GM23338 (cell line): ENCODE measurements around the gene NDP. TPM values are rescaled to one million over a fixed set of nuclear protein-coding genes. Genes with fewer than 3 reads are reported as not detected.

ENCODE experiments used
- ATAC-seq: fragments of 200-7000 bp; cut with Tn5 transposase; 3 replicates; pipeline ENCODE4 v1.9.1; 2020
- DNase-seq: peaks from one replicate; pipeline ENCODE4 v3.0.0-alpha.2; 2015; ENCODE audit warnings: low spot score
- H2AFZ ChIP-seq: fragments of 200-600 bp; sonication (generic); 2 replicates; pipeline ENCODE4 v1.8.0; 2016; ENCODE audit warnings: antibody characterized with exemption, mild to moderate bottlenecking, moderate library complexity
- H3F3A ChIP-seq: fragments of 200-600 bp; sonication (generic); replicated peaks from 2 replicates; pipeline ENCODE4 v1.8.0; 2017; ENCODE audit warnings: antibody characterized with exemption, mixed run types, low read depth
- H3K27ac ChIP-seq: fragments of 200-600 bp; sonication (generic); 2 replicates; pipeline ENCODE4 v1.6.1; 2016; ENCODE audit warnings: low read depth
- H3K27me3 ChIP-seq: fragments of 200-600 bp; sonication (generic); 2 replicates; pipeline ENCODE4 v1.8.0; 2016; ENCODE audit warnings: mild to moderate bottlenecking, mixed run types, moderate library complexity; ENCODE audit not compliant: insufficient read depth
- H3K36me3 ChIP-seq: fragments of 200-600 bp; sonication (generic); 2 replicates; pipeline ENCODE4 v1.8.0; 2016; ENCODE audit warnings: mild to moderate bottlenecking; ENCODE audit not compliant: insufficient read depth
- H3K4me1 ChIP-seq: fragments of 200-600 bp; sonication (generic); 2 replicates; pipeline ENCODE4 v1.8.0; 2016; ENCODE audit warnings: mild to moderate bottlenecking, moderate library complexity; ENCODE audit not compliant: insufficient read depth
- H3K4me2 ChIP-seq: fragments of 200-600 bp; sonication (generic); 2 replicates; pipeline ENCODE4 v1.7.1; 2017; ENCODE audit warnings: mixed run types
- H3K4me3 ChIP-seq: fragments of 200-600 bp; sonication (generic); 2 replicates; pipeline ENCODE4 v1.6.1; 2016; ENCODE audit warnings: mixed run types
- H3K79me2 ChIP-seq: fragments of 200-600 bp; sonication (generic); replicated peaks from 2 replicates; pipeline ENCODE4 v1.8.0; 2017; ENCODE audit warnings: mild to moderate bottlenecking; ENCODE audit not compliant: insufficient read depth
- H3K9me2 ChIP-seq: fragments of 200-600 bp; sonication (generic); 2 replicates; pipeline ENCODE4 v1.8.0; 2017; ENCODE audit not compliant: insufficient read depth
- H4K20me1 ChIP-seq: fragments of 200-600 bp; sonication (generic); replicated peaks from 2 replicates; pipeline ENCODE4 v1.8.0; 2017; ENCODE audit warnings: mild to moderate bottlenecking; ENCODE audit not compliant: insufficient read depth
- H3K27ac Mint-ChIP-seq: 2 replicates; pipeline ENCODE4 v1.8.0; 2020; ENCODE audit warnings: inconsistent platforms, mild to moderate bottlenecking, moderate library complexity, mixed read lengths
- H3K27me3 Mint-ChIP-seq: 3 replicates; pipeline ENCODE4 v1.8.0; 2022; ENCODE audit warnings: low read depth, mild to moderate bottlenecking, moderate library complexity, mixed read lengths, inconsistent platforms; ENCODE audit not compliant: insufficient read depth, poor library complexity
- H3K36me3 Mint-ChIP-seq: 3 replicates; pipeline ENCODE4 v1.8.0; 2021; ENCODE audit warnings: low read depth, mild to moderate bottlenecking, inconsistent platforms, moderate library complexity, mixed read lengths
- H3K4me1 Mint-ChIP-seq: 3 replicates; pipeline ENCODE4 v1.8.0; 2020; ENCODE audit warnings: mild to moderate bottlenecking, inconsistent platforms, mixed read lengths
- H3K4me3 Mint-ChIP-seq: 3 replicates; pipeline ENCODE4 v1.8.0; 2021; ENCODE audit warnings: moderate library complexity, mild to moderate bottlenecking, inconsistent platforms, mixed read lengths
- H3K9me3 Mint-ChIP-seq: 3 replicates; pipeline ENCODE4 v1.8.0; 2020; ENCODE audit warnings: moderate library complexity, mild to moderate bottlenecking, inconsistent platforms, mixed read lengths
- EZH2phosphoT487 ChIP-seq: fragments of 200-600 bp; sonication (generic); IDR thresholded peaks from one replicate; pipeline ENCODE4 v1.8.1; 2018; ENCODE audit warnings: antibody characterized with exemption; ENCODE audit not compliant: unreplicated experiment
- JUNB ChIP-seq: IDR thresholded peaks from one replicate; pipeline ENCODE4 v1.6.1; 2016; ENCODE audit warnings: antibody characterized with exemption; ENCODE audit not compliant: unreplicated experiment
- NANOG ChIP-seq: IDR thresholded peaks from 2 replicates; pipeline ENCODE4 v1.6.1; 2016; ENCODE audit warnings: antibody characterized with exemption, borderline replicate concordance
- ZNF114 ChIP-seq: fragments of 250-450 bp; sonication (Bioruptor Pico); IDR thresholded peaks from 2 replicates; pipeline ENCODE4 v1.5.0; 2020; ENCODE audit warnings: mild to moderate bottlenecking, moderate library complexity
- ZNF331 ChIP-seq: fragments of 250-450 bp; sonication (Bioruptor Pico); IDR thresholded peaks from 2 replicates; pipeline ENCODE4 v1.5.0; 2020; ENCODE audit warnings: low read depth, mild to moderate bottlenecking, moderate library complexity
- polyA plus RNA-seq: library from polyadenylated mRNA; unstranded; fragments of >200 nt; fragmentation: Nextera tagmentation; extraction: Ambion mirVana; gene quantifications from 2 replicates; pipeline ENCODE4 v1.2.1, GENCODE V29; 2016
- total RNA-seq: library from RNA; depleted of rRNA; stranded (reverse); fragments of >200 nt; shearing (Covaris generic); gene quantifications from 2 replicates; pipeline ENCODE4 v1.2.3, GENCODE V29; 2014
- TF ChIP-seq, protein P1 (sequence below), 2 experiments: fragments of 200-600 bp in 1 of 2; sonication (generic) in 1 of 2; conservative IDR thresholded peaks; 2 replicates each; pipeline versions ENCODE4 v1.5.1 to v1.6.1; 2016 to 2017; ENCODE audit warnings: antibody characterized with exemption in 2 of 2, low read depth in 2 of 2, mild to moderate bottlenecking in 2 of 2, moderate library complexity in 1 of 2
- TF ChIP-seq, protein P2 (sequence below): fragments of 250-450 bp; sonication (Bioruptor Pico); IDR thresholded peaks from 2 replicates; pipeline ENCODE4 v1.5.0; 2020; ENCODE audit warnings: mild to moderate bottlenecking, moderate library complexity
- TF ChIP-seq, protein P3 (sequence below): IDR thresholded peaks from 2 replicates; pipeline ENCODE4 v1.6.1; 2016; ENCODE audit warnings: antibody characterized with exemption

NDP gene
- total and polyA plus RNA-seq, 2 experiments from 2014 or later = 0.14 TPM; not detected in 1

DNA sequence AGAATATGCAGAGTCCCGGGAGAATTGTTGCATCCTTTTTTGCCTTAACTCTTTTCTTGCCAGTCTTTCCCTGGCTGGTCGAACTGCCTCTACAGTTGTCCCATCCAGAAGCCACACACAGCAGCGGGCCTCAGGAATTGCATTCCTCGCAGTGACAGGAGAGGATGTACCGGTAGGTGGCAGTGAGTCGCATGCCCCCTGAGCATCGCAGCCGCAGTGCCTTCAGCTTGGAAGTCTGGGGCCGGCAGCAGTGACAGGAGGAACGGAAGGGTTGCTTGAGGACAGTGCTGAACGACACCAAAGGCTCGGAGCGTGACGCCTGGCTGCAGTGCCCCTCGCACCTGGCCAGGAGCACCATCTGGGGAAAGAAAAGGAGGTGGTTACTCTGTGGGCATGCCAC lies 23.5 kb downstream of the NDP start:
- H3F3A ChIP-seq = no peaks in the 10 kb centered on the region
- Mint-ChIP-seq H3K27ac (no peak overlapping the region), H3K36me3 (no peaks in the 10 kb centered on the region), H3K27me3 (no peaks in the 10 kb centered on the region), H3K4me3 (no peak overlapping the region), H3K9me3 (no peaks in the 10 kb centered on the region; the same call in 2 of the 3 replicates), H3K4me1 (peaks cover 7% of the 10 kb centered on the region; the same call in 2 of the 3 replicates)
- no peak overlapping the region for H3K4me3 ChIP-seq
- no peak overlapping the region for H3K4me2 ChIP-seq
- no peaks in the 10 kb centered on the region for H4K20me1 ChIP-seq
- H2AFZ ChIP-seq = no peak overlapping the region
- H3K27ac ChIP-seq = no peak overlapping the region
- no peaks in the 10 kb centered on the region for H3K9me2 ChIP-seq
- H3K27me3 ChIP-seq = no peaks in the 10 kb centered on the region
- no peaks in the 10 kb centered on the region for H3K36me3 ChIP-seq
- TF ChIP-seq ZNF331 (CRISPR knock-in tag) (no peak), NANOG (no peak), JUNB (no peak), ZNF114 (CRISPR knock-in tag) (no peak), EZH2phosphoT487 (no peak)
- TF ChIP-seq, protein P1, sequence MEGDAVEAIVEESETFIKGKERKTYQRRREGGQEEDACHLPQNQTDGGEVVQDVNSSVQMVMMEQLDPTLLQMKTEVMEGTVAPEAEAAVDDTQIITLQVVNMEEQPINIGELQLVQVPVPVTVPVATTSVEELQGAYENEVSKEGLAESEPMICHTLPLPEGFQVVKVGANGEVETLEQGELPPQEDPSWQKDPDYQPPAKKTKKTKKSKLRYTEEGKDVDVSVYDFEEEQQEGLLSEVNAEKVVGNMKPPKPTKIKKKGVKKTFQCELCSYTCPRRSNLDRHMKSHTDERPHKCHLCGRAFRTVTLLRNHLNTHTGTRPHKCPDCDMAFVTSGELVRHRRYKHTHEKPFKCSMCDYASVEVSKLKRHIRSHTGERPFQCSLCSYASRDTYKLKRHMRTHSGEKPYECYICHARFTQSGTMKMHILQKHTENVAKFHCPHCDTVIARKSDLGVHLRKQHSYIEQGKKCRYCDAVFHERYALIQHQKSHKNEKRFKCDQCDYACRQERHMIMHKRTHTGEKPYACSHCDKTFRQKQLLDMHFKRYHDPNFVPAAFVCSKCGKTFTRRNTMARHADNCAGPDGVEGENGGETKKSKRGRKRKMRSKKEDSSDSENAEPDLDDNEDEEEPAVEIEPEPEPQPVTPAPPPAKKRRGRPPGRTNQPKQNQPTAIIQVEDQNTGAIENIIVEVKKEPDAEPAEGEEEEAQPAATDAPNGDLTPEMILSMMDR (conservative IDR thresholded peaks at IDR 0.05; ENCODE audit: low read depth in 2 of 2) = peak; percentile 51 to 77
- TF ChIP-seq, protein P2, sequence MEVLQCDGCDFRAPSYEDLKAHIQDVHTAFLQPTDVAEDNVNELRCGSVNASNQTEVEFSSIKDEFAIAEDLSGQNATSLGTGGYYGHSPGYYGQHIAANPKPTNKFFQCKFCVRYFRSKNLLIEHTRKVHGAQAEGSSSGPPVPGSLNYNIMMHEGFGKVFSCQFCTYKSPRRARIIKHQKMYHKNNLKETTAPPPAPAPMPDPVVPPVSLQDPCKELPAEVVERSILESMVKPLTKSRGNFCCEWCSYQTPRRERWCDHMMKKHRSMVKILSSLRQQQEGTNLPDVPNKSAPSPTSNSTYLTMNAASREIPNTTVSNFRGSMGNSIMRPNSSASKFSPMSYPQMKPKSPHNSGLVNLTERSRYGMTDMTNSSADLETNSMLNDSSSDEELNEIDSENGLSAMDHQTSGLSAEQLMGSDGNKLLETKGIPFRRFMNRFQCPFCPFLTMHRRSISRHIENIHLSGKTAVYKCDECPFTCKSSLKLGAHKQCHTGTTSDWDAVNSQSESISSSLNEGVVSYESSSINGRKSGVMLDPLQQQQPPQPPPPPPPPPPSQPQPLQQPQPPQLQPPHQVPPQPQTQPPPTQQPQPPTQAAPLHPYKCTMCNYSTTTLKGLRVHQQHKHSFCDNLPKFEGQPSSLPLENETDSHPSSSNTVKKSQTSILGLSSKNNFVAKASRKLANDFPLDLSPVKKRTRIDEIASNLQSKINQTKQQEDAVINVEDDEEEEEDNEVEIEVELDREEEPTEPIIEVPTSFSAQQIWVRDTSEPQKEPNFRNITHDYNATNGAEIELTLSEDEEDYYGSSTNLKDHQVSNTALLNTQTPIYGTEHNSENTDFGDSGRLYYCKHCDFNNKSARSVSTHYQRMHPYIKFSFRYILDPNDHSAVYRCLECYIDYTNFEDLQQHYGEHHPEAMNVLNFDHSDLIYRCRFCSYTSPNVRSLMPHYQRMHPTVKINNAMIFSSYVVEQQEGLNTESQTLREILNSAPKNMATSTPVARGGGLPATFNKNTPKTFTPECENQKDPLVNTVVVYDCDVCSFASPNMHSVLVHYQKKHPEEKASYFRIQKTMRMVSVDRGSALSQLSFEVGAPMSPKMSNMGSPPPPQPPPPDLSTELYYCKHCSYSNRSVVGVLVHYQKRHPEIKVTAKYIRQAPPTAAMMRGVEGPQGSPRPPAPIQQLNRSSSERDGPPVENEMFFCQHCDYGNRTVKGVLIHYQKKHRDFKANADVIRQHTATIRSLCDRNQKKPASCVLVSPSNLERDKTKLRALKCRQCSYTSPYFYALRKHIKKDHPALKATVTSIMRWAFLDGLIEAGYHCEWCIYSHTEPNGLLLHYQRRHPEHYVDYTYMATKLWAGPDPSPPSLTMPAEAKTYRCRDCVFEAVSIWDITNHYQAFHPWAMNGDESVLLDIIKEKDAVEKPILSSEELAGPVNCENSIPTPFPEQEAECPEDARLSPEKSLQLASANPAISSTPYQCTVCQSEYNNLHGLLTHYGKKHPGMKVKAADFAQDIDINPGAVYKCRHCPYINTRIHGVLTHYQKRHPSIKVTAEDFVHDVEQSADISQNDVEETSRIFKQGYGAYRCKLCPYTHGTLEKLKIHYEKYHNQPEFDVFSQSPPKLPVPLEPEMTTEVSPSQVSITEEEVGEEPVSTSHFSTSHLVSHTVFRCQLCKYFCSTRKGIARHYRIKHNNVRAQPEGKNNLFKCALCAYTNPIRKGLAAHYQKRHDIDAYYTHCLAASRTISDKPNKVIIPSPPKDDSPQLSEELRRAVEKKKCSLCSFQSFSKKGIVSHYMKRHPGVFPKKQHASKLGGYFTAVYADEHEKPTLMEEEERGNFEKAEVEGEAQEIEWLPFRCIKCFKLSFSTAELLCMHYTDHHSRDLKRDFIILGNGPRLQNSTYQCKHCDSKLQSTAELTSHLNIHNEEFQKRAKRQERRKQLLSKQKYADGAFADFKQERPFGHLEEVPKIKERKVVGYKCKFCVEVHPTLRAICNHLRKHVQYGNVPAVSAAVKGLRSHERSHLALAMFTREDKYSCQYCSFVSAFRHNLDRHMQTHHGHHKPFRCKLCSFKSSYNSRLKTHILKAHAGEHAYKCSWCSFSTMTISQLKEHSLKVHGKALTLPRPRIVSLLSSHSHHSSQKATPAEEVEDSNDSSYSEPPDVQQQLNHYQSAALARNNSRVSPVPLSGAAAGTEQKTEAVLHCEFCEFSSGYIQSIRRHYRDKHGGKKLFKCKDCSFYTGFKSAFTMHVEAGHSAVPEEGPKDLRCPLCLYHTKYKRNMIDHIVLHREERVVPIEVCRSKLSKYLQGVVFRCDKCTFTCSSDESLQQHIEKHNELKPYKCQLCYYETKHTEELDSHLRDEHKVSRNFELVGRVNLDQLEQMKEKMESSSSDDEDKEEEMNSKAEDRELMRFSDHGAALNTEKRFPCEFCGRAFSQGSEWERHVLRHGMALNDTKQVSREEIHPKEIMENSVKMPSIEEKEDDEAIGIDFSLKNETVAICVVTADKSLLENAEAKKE (CRISPR knock-in tag) = no peak; the same call in 1 of the 2 replicates
- TF ChIP-seq, protein P3, sequence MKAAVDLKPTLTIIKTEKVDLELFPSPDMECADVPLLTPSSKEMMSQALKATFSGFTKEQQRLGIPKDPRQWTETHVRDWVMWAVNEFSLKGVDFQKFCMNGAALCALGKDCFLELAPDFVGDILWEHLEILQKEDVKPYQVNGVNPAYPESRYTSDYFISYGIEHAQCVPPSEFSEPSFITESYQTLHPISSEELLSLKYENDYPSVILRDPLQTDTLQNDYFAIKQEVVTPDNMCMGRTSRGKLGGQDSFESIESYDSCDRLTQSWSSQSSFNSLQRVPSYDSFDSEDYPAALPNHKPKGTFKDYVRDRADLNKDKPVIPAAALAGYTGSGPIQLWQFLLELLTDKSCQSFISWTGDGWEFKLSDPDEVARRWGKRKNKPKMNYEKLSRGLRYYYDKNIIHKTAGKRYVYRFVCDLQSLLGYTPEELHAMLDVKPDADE = no peak
- no peaks in the 10 kb centered on the region for H3K4me1 ChIP-seq
- DNase-seq (peak; percentile 74), ATAC-seq (peak; percentile 93)
- H3K79me2 ChIP-seq = no peaks in the 10 kb centered on the region
